GM10248 (cell line): ENCODE measurements around the gene PHLDA2.

Experiments
- CTCF ChIA-PET: fragments of 300-600 bp; sonication (Branson Sonifier 250); formaldehyde crosslinking; extraction: SDS; loops from one replicate; lab custom pipeline; 2021; ENCODE audit warnings: antibody characterized with exemption; lab: Yijun Ruan, JAX
- POLR2A ChIA-PET: fragments of 350-650 bp; sonication (Branson Sonifier 250); formaldehyde crosslinking; extraction: SDS; loops from one replicate; lab custom pipeline; 2020; ENCODE audit warnings: antibody characterized with exemption; lab: Yijun Ruan, JAX
- DNase-seq: peaks from one replicate; pipeline ENCODE4 v3.0.0; 2012; ENCODE audit errors: extremely low spot score
- CTCF ChIP-seq: IDR thresholded peaks from 2 replicates; pipeline ENCODE4 v1.5.1; 2012; ENCODE audit warnings: mild to moderate bottlenecking, low read depth; ENCODE audit errors: extremely low read depth, missing control alignments, control extremely low read depth

PHLDA2 gene

GRCh38 chr11:2921742-2922493 lies 7.3 kb downstream of the PHLDA2 start:
- no peak for TF ChIP-seq CTCF
- no peak for DNase-seq
- ChIA-PET CTCF (interaction anchor here (1.0 to 2.8 kb wide), 3 partner anchors 8 to 389 kb away, joined by 3 to 15 read pairs (median 3); partner anchors contain the start of gene PHLDA2), POLR2A (no interaction called here)

- ChIA-PET CTCF (interaction anchor here (2.8 kb wide), 1 partner anchor 8 kb away, joined by 15 read pairs; the partner anchor contains the start of gene PHLDA2), POLR2A (no interaction called here)
- TF ChIP-seq CTCF, result no peak
- DNase-seq, result no peak
Measured at GRCh38 chr11:2921261-2921660, 8.0 kb downstream of the PHLDA2 start.

- no peak for DNase-seq
- no peak for TF ChIP-seq CTCF
- POLR2A ChIA-PET, result interaction anchor here (1.3 kb wide), 1 partner anchor 9 kb away, joined by 3 read pairs; the partner anchor contains the start of gene PHLDA2
- CTCF ChIA-PET, result interaction anchor here (0.8 to 2.8 kb wide), 4 partner anchors 9 to 388 kb away, joined by 3 to 15 read pairs (median 5); partner anchors contain the start of gene PHLDA2
Measured at GRCh38 chr11:2920343-2920742, 8.9 kb downstream of the PHLDA2 start.

- ChIA-PET POLR2A (interaction anchor here (1.3 kb wide), 1 partner anchor 10 kb away, joined by 3 read pairs; the partner anchor contains the start of gene PHLDA2), CTCF (interaction anchor here (1.3 to 2.8 kb wide), 3 partner anchors 10 to 172 kb away, joined by 3 to 15 read pairs (median 7); partner anchors contain the start of gene PHLDA2)
- no peak for DNase-seq
- no peak for TF ChIP-seq CTCF
Measured at GRCh38 chr11:2919837-2920236, 9.4 kb downstream of the PHLDA2 start.

GRCh38 chr11:2919188-2919587 lies 10.0 kb downstream of the PHLDA2 start:
- CTCF ChIA-PET, result interaction anchor here (2.2 to 2.8 kb wide), 2 partner anchors 10 to 32 kb away, joined by 7 to 15 read pairs; partner anchors contain the start of gene PHLDA2
- TF ChIP-seq CTCF, result no peak
- POLR2A ChIA-PET, result no interaction called here
- no peak for DNase-seq

- CTCF ChIA-PET, result interaction anchor here (1.9 kb wide), 1 partner anchor 12 kb away, joined by 9 read pairs; no protein-coding TSS in a partner anchor
- no peak for DNase-seq
- POLR2A ChIA-PET, result interaction anchor here (0.5 kb wide), 1 partner anchor 88 kb away, joined by 3 read pairs; no protein-coding TSS in a partner anchor
- TF ChIP-seq CTCF, result no peak
Measured at GRCh38 chr11:2917842-2918490, 11.3 kb downstream of the PHLDA2 start.
